ENCODE data around the gene SPOPL.
"Not testable (repeated sequence)": the region's sequence is repeated elsewhere in the genome, so short reads cannot be mapped to it uniquely, and the experiment has no call there.

Gene SPOPL

GRCh38 chr2:138501425-138502254 lies at the start of gene SPOPL:
TSS of gene SPOPL (plus strand) at chr2:138501770. CDS start at chr2:138550217, 48,447 bp downstream.
- TF ChIP-seq, protein P1, sequence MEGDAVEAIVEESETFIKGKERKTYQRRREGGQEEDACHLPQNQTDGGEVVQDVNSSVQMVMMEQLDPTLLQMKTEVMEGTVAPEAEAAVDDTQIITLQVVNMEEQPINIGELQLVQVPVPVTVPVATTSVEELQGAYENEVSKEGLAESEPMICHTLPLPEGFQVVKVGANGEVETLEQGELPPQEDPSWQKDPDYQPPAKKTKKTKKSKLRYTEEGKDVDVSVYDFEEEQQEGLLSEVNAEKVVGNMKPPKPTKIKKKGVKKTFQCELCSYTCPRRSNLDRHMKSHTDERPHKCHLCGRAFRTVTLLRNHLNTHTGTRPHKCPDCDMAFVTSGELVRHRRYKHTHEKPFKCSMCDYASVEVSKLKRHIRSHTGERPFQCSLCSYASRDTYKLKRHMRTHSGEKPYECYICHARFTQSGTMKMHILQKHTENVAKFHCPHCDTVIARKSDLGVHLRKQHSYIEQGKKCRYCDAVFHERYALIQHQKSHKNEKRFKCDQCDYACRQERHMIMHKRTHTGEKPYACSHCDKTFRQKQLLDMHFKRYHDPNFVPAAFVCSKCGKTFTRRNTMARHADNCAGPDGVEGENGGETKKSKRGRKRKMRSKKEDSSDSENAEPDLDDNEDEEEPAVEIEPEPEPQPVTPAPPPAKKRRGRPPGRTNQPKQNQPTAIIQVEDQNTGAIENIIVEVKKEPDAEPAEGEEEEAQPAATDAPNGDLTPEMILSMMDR (IDR thresholded peaks at IDR 0.05): no peak
- Mint-ChIP-seq H3K36me3 (ENCODE audit: low read depth) (peaks cover 10% of the 10 kb centered on the region), H3K27ac (peak within 1 kb of the TSS; percentile 97), H3K4me1 (peaks cover 50% of the 10 kb centered on the region), H3K4me3 (peak within 1 kb of the TSS; percentile 99), H3K27me3 (ENCODE audit: low read depth, poor library complexity) (peaks cover 4% of the 10 kb centered on the region), H3K9me3 (no peaks in the 10 kb centered on the region)
- peak; percentile 94 for DNase-seq

GRCh38 chr2:138452324-138452723 lies 49.2 kb upstream of the SPOPL start:
- peaks cover 7% of the 10 kb centered on the region for H3K9me3 Mint-ChIP-seq
- H3K36me3 Mint-ChIP-seq (ENCODE audit: low read depth): no peaks in the 10 kb centered on the region
- no peak for DNase-seq
- no peak overlapping the region for H3K4me3 Mint-ChIP-seq
- peaks cover 7% of the 10 kb centered on the region for H3K27me3 Mint-ChIP-seq (ENCODE audit: low read depth, poor library complexity)
- H3K4me1 Mint-ChIP-seq: no peaks in the 10 kb centered on the region
- H3K27ac Mint-ChIP-seq: no peak overlapping the region
- TF ChIP-seq, protein P1 (IDR thresholded peaks at IDR 0.05): no peak

DNA sequence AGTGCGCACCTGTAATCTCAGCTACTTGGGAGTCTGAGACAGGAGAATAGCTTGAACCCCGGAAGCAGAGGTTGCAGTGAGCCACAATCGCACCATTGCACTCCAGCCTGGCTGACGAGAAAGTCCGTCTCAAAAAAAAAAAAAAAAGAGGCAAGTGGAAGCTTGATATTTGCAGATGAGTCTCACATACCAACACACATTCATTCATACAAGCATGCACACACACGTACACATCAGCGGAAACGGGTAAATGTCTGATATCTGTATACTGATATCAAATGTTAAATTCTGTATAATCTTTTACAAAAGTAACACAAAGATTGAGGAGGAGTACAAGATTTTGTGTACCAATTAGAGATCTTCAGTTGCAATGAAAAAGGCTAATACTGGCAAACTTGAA lies 47.8 kb upstream of the SPOPL start:
- Mint-ChIP-seq H3K9me3 (peaks cover 14% of the 10 kb centered on the region), H3K36me3 (ENCODE audit: low read depth) (no peaks in the 10 kb centered on the region), H3K4me3 (no peak overlapping the region), H3K4me1 (no peaks in the 10 kb centered on the region), H3K27me3 (ENCODE audit: low read depth, poor library complexity) (peaks cover 7% of the 10 kb centered on the region), H3K27ac (no peak overlapping the region)
- TF ChIP-seq, protein P1 (IDR thresholded peaks at IDR 0.05): no peak
- no peak for DNase-seq

GRCh38 chr2:138454761-138455160 lies 46.8 kb upstream of the SPOPL start:
- DNase-seq: no peak
- Mint-ChIP-seq H3K36me3 (ENCODE audit: low read depth) (no peaks in the 10 kb centered on the region), H3K4me1 (no peaks in the 10 kb centered on the region), H3K27ac (no peak overlapping the region), H3K9me3 (peaks cover 16% of the 10 kb centered on the region), H3K4me3 (no peak overlapping the region), H3K27me3 (ENCODE audit: low read depth, poor library complexity) (peaks cover 7% of the 10 kb centered on the region)
- TF ChIP-seq, protein P1 (IDR thresholded peaks at IDR 0.05): no peak

- Mint-ChIP-seq H3K9me3 (peaks cover 19% of the 10 kb centered on the region), H3K36me3 (ENCODE audit: low read depth) (no peaks in the 10 kb centered on the region), H3K4me1 (no peaks in the 10 kb centered on the region), H3K27ac (no peak overlapping the region), H3K4me3 (no peak overlapping the region), H3K27me3 (ENCODE audit: low read depth, poor library complexity) (peaks cover 7% of the 10 kb centered on the region)
- TF ChIP-seq, protein P1 (IDR thresholded peaks at IDR 0.05): no peak
- no peak for DNase-seq
Observed at GRCh38 chr2:138455275-138455674, 46.3 kb upstream of the SPOPL start.

DNA sequence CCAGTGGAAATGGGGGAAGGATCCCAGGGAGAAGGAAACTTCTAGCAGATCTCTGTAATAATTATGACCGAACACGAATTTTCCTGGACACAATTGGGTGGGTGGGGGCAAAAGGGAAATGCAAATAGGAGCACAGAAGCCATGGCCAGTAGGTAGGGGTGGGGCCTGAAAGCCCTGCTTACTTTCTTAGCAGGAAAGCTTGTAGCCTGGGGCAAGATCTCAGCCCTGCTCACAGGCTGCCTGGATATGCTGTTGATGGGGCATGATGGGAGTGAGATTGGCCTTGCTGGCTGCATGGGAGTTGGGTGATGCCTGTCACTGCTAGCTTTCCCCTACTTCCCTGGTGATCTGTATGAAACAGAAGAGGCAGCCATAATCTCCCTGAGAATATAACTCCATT lies 45.9 kb upstream of the SPOPL start:
- Mint-ChIP-seq H3K9me3 (peaks cover 23% of the 10 kb centered on the region), H3K4me1 (no peaks in the 10 kb centered on the region), H3K27ac (no peak overlapping the region), H3K27me3 (ENCODE audit: low read depth, poor library complexity) (peaks cover 7% of the 10 kb centered on the region), H3K36me3 (ENCODE audit: low read depth) (no peaks in the 10 kb centered on the region), H3K4me3 (no peak overlapping the region)
- TF ChIP-seq, protein P1 (IDR thresholded peaks at IDR 0.05): no peak
- DNase-seq: no peak

DNA sequence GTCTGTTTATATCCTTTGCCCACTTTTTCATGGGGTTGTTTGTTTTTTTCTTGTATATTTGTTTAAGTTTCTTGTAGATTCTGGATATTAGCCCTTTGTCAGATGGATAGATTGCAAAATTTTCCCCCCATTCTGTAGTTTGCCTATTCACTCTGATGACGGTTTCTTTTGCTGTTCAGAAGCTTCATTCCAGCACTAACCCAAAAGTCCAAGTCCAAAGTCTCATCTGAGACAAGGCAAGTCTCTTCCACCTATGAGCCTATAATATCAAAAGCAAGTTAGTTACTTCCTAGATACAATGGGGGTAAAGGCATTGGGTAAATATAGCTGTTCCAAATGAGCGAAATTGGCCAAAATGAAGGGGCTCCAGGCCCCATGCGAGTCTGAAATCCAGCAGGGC lies 38.9 kb upstream of the SPOPL start:
- DNase-seq; H3K27ac Mint-ChIP-seq; H3K27me3 Mint-ChIP-seq (ENCODE audit: low read depth, poor library complexity); H3K4me3 Mint-ChIP-seq; H3K4me1 Mint-ChIP-seq: not testable (repeated sequence)
- H3K36me3 Mint-ChIP-seq (ENCODE audit: low read depth): peaks cover 30% of the 10 kb centered on the region
- H3K9me3 Mint-ChIP-seq: peaks cover 63% of the 10 kb centered on the region
